Putamen (tissue), 1 donor: ENCODE measurements around the gene MCC.

ENCODE experiments used
- DNase-seq: peaks from one replicate; pipeline ENCODE4 v3.0.0-alpha.2; 2016; ENCODE audit warnings: low spot score

Gene MCC

GRCh38 chr5:112977440-112977861 is 510.8 kb downstream of the MCC start:
- DNase-seq: no peak

GRCh38 chr5:112976432-112977309 is 511.6 kb downstream of the MCC start, which contains the start of gene DCP2:
TSS of gene DCP2 (plus strand) at chr5:112976798. CDS start at chr5:112976934, 136 bp downstream.
- peak; percentile 98 for DNase-seq

- DNase-seq: no peak
Observed at GRCh38 chr5:112975721-112976431, 512.4 kb downstream of the MCC start.

- DNase-seq: no peak
Observed at GRCh38 chr5:112974901-112975300, 513.4 kb downstream of the MCC start.

- no peak for DNase-seq
Observed at GRCh38 chr5:112973904-112974303, 514.3 kb downstream of the MCC start.

GRCh38 chr5:112973036-112973435 is 515.2 kb downstream of the MCC start:
- DNase-seq: no peak
